NCI-H187 (cell line): ENCODE results near the gene ARMC9.
"Not testable (repeated sequence)": the region's sequence is repeated elsewhere in the genome, so short reads cannot be mapped to it uniquely, and the experiment has no call there.

Experiments
- DNase-seq, 2 experiments: peaks; one replicate each; lab custom pipeline; 2025; lab: John Stamatoyannopoulos, UW

ARMC9 gene

GRCh38 chr2:231244382-231245248 lies 46.2 kb downstream of the ARMC9 start:
- DNase-seq, result no peak

- no peak for DNase-seq
Observed at GRCh38 chr2:231245249-231246094, 47.0 kb downstream of the ARMC9 start.

GRCh38 chr2:231246171-231246842 lies 47.9 kb downstream of the ARMC9 start:
- DNase-seq, result no peak

GRCh38 chr2:231250146-231250545 lies 51.7 kb downstream of the ARMC9 start:
- DNase-seq, result no peak

- DNase-seq, result no peak
Observed at GRCh38 chr2:231250698-231251097, 52.3 kb downstream of the ARMC9 start.

- not testable (repeated sequence) for DNase-seq
Observed at GRCh38 chr2:231253292-231253691, 54.9 kb downstream of the ARMC9 start.

GRCh38 chr2:231256494-231256893 lies 58.1 kb downstream of the ARMC9 start:
- DNase-seq, result no peak

- no peak for DNase-seq
Observed at GRCh38 chr2:231257763-231258162, 59.3 kb downstream of the ARMC9 start.

- no peak for DNase-seq
Observed at GRCh38 chr2:231258701-231259100, 60.3 kb downstream of the ARMC9 start.

- DNase-seq, result no peak
Observed at GRCh38 chr2:231259104-231259503, 60.7 kb downstream of the ARMC9 start.

- DNase-seq, result no peak
Observed at GRCh38 chr2:231260442-231261208, 62.2 kb downstream of the ARMC9 start.

GRCh38 chr2:231263118-231263831 lies 64.8 kb downstream of the ARMC9 start:
- DNase-seq, result no peak

GRCh38 chr2:231270221-231271114 lies 72.0 kb downstream of the ARMC9 start:
- no peak for DNase-seq

GRCh38 chr2:231272991-231273390 lies 74.6 kb downstream of the ARMC9 start:
- DNase-seq, result no peak

- DNase-seq, result no peak
Observed at GRCh38 chr2:231276987-231277386, 78.6 kb downstream of the ARMC9 start.

GRCh38 chr2:231277962-231278361 lies 79.5 kb downstream of the ARMC9 start:
- no peak for DNase-seq

GRCh38 chr2:231278868-231279267 lies 80.4 kb downstream of the ARMC9 start:
- no peak for DNase-seq

GRCh38 chr2:231280846-231281245 lies 82.4 kb downstream of the ARMC9 start:
- no peak for DNase-seq

GRCh38 chr2:231284296-231284695 lies 85.9 kb downstream of the ARMC9 start:
- no peak for DNase-seq

- no peak for DNase-seq
Observed at GRCh38 chr2:231286964-231287363, 88.5 kb downstream of the ARMC9 start.
